HG03520 (cell line): ENCODE results near the gene KDR.

Source experiments
- ATAC-seq: cut with Tn5 transposase; IDR thresholded peaks from one replicate; pipeline ENCODE4 v1.9.1; 2021; ENCODE audit warnings: mild to moderate bottlenecking, moderate library complexity; ENCODE audit not compliant: unreplicated experiment

Gene KDR

GRCh38 chr4:55125087-55125721 lies at the start of gene KDR:
Gene KDR, minus strand, starts transcription at chr4:55125595. Its CDS starts 302 bp downstream, at chr4:55125293.
- ATAC-seq: no peak

DNA sequence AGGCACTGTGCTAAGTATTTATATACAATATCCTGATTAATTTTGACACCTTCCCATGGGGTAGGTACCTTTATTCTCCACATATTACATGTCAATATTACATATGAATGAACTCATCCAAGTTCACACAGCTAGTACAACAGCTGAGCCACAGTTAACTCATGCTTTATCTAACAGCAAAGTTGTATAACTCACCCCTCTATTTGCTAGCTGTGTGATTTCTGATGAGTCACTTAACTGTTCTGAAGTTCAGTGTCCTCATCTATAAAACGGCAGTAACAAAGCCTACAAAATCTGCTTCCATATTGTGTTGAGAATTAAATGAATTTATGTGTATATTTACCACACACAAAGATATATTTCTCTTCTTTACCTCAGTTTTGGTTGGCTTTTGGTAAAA lies 48.2 kb upstream of the KDR start:
- no peak for ATAC-seq

GRCh38 chr4:55172694-55173287 lies 47.4 kb upstream of the KDR start:
- ATAC-seq: no peak

- no peak for ATAC-seq
Measured at GRCh38 chr4:55170462-55170861, 45.1 kb upstream of the KDR start.

GRCh38 chr4:55169352-55169961 lies 44.1 kb upstream of the KDR start:
- no peak for ATAC-seq

DNA sequence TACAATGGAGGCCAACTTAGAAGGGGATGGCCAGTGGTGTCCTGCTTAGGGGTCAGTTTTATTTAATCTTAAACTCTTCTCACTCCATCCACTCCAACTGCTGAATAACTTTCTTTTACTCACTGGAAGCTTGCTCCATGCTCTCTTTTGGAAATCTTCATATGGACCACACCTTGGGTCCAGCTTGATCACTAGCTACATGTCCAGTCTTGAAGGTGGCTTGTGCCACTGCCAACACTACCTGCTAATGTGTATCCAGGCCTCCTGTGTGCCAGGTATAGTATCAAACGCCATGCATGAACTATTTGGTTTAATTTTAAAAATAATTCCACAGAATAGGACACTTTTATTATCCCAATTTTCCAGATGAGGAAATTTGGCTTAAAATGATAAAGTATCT lies 37.0 kb upstream of the KDR start:
- ATAC-seq: no peak

- ATAC-seq: no peak
Measured at GRCh38 chr4:55161739-55162138, 36.3 kb upstream of the KDR start.

DNA sequence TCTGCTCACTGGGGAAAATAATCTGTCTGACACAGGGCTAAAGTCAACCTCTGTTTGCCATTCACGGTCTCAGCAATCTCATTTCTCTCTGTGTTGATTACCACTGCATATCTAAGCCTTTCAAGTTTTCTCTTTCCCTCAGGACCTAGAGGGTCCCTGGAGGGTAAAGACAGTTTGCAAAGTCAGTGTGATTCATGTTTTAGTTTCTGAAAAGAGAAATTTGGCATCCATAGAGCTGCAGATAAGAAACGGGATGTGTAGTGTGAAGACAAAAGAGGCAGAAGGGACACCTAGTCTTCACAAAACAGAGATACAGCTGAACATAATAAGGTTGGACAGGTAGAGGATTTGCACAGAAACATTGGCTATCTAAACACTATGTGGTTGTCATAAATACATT lies 34.5 kb upstream of the KDR start:
- ATAC-seq: no peak

- no peak for ATAC-seq
Measured at GRCh38 chr4:55158957-55159356, 33.6 kb upstream of the KDR start.

DNA sequence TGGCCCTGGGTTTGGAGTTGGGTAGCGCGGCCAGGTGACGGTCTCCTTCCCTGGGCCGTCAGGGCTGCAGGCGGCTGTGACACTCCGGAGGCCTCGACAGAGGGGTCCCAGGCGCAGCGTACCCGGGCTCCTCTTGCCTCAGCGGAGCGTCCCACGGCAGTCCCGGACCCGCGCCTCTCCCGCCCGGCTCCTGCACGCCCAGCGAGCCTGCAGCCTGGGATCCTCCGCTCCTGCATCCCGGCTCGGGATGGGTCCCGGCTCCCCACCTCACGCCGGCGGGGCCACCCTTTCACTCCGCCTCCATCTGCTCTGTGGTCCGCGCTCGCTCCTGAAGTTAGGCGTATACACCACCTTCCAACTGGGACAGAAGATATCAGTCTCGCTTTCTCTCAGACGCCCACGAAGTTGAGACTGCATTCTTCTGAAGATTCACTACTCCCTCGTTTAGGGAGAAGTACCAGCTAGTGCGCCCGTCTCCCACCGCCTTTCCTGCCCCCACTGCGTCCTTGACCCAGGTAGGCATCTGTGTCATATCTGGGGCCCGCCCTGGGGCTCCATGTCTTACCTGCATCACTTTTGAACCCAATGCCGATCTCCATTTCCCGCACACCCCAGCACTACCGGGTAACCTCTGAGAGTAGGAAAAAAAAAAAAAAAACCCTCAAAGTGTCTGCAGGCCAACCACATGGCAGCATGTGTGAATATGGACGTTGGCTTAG lies 32.3 kb upstream of the KDR start:
- no peak for ATAC-seq

DNA sequence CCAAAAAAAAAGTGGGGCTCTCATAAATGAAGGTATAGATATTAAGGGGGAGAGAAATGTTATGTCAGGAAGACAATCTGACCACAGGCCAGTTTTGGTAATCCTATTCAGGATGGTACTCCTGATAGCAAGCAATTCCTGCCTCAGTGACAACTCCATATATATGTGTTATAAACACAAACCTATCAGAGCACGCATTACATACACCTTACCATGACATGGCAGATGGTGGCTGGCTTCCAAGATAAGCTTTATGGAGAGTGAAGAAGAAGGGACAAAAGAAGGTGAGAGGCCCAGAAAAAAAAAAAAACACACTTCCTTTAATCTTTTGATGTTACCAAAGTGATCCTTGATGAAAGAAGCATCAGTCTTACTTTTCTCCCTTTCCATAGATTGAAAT lies 29.5 kb upstream of the KDR start:
- no peak for ATAC-seq

DNA sequence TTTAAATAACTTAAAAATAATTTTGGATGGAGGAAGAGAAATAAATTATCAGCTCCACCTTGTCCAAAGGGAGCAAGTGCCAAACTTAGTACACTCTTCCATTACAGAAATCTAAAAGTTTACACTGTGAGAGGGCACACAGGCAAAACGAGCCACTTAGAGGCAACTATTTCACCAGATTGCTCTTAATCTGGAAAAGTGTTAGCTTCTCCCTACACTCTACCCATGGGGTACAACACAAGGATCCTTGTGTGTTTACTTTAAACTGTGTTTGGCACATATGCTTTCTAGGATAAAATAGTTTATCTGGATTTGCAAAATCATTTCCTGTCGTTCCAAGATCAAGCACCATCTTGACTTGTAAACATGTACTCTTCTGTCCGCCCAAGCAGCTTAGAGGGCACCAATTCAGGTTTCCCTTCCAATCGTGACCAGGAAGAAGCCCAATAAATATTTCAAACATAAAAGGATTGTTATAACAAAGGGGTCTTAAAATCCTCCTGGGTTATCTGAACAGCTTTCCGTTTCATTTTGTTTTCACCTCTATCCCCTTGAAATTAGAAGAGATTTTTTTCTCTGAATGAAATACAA lies 29.0 kb upstream of the KDR start:
- ATAC-seq: no peak

- no peak for ATAC-seq
Measured at GRCh38 chr4:55143858-55144257, 18.5 kb upstream of the KDR start.

DNA sequence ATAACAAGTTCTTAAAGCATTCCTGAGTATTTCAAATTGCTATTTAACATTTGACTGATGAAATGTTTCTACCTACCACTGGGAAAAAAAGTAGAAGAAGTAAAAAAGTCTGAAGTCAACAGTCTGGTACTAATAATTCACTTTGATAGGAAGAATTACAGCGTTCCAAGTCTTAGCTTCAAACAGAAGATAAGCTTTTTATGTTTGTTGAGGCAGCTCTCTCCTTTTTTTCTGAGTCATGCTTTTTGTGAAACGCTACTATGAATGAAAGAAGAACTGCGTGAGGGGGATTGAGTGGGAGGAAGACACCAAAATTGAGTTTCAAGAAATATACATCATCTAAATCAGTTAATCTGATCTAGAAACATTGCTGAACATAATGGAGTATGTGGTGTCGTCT lies 13.0 kb upstream of the KDR start:
- no peak for ATAC-seq

GRCh38 chr4:55136634-55137033 lies 11.2 kb upstream of the KDR start:
- ATAC-seq: no peak

DNA sequence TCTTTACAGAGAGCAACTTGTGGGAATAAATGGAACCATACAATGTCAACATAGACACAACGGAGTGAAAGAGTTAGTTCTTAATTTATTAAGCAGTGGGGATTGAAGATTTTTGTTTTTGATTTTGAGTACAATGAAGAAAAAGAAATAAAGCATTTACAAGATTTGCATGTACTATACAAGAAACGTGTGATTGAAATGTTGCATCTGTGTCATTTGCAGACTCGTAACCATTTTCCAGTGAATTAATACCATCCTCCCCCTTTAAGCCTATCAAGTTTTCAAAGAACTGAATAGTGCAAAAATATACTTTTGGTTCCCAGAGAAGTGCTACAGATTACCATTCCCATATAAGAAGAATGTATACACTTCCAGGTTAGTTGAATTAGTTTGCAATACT lies 8.6 kb upstream of the KDR start:
- ATAC-seq: no peak

DNA sequence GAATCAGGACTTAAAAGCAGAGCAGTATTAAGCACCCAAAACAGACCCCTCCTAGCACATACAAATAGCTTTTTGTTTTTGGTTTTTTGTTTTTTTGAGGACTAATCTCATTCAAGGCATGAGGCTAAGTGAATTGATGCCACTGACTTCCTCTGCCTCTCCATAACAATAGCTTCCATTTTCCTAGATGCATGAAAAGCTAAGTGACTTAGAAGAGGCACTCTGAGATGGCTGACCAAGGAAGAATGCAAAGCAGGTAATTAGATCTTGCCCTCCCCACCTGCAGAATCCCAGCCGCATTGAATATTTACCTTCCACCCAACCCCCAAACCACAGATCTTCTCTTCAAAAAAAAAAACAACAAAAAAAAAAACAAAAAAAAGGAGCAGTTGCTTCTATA lies 7.4 kb upstream of the KDR start:
- no peak for ATAC-seq

GRCh38 chr4:55127521-55127920 lies 2.1 kb upstream of the KDR start:
- no peak for ATAC-seq

GRCh38 chr4:55127053-55127452 lies 1.7 kb upstream of the KDR start:
- ATAC-seq: no peak

- ATAC-seq: no peak
Measured at GRCh38 chr4:55125763-55126541, 557 bp upstream of the KDR start.
